ENCODE data around the gene COL4A5. TPM values are rescaled to one million over a fixed set of nuclear protein-coding genes. Genes with fewer than 3 reads are reported as not detected.
"Not testable (repeated sequence)": the region's sequence is repeated elsewhere in the genome, so short reads cannot be mapped to it uniquely, and the experiment has no call there.

COL4A5 gene
- total RNA-seq: 33.5 and 80.4 TPM in 2 replicates

DNA sequence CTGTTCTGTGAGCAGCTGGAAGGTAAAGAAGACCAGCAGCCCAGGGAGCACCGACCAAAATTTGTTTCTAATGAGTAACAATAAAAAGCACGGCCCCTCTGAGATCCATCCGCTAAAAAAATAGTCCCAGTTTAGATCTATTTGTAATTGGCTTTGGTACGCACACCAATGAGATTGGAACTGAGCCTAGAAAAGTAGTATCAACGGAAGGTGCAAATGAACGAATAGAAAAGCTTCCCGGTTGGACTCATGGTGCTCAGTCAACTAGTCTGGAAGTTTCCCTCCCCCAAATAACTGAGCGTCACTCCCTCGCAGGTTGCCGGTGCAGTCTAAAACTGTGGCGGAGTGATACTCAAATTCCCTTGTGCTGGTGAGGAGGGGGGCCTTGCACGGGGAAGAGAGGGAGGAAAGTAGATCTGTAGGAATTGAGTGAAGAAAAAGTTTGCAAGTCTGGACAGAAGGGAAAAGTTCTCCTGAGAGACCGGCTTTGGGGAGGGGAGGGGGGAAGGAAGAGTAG lies at the start of gene COL4A5:
COL4A5 (plus strand) TSS at position 413 of the 517 bp plus-strand sequence. CDS start 288 bp downstream, outside the sequence.
- peak; percentile 73 for DNase-seq (ENCODE audit: low read depth)

DNA sequence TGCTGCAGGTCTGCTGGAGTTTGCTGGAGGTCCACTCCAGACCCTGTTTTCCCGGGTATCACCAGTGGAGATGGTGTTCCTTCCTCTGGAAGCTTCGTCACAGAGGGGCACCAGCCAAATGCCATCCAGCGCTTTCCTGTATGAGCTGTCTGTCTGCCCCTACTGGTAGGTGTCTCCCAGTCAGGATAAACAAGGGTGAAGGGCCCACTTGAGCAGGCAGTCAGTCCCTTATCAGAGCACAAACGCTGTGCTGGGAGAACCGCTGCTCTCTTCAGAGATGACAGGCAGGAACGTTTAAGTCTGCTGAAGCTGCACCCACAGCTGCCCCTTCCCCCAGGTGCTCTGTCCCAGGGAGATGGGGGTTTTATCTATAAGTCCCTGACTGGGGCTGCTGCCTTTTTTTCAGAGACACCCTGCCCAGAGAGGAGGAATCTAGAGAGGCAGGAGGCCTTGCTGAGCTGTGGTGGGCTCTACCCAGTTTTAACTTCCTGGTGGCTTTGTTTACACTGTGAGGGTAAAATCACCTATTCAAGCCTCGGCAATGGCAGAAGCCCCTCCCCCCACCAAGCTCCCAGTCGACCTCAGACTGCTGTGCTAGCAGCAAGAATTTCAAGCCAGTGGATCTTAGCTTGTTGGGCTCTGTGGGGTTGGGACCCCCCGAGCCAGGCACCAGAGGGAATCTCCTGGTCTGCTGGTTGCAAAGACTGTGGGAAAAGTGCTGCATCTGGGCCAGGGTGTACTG lies 48.5 kb upstream of the COL4A5 start:
- not testable (repeated sequence) for DNase-seq (ENCODE audit: low read depth)

DNA sequence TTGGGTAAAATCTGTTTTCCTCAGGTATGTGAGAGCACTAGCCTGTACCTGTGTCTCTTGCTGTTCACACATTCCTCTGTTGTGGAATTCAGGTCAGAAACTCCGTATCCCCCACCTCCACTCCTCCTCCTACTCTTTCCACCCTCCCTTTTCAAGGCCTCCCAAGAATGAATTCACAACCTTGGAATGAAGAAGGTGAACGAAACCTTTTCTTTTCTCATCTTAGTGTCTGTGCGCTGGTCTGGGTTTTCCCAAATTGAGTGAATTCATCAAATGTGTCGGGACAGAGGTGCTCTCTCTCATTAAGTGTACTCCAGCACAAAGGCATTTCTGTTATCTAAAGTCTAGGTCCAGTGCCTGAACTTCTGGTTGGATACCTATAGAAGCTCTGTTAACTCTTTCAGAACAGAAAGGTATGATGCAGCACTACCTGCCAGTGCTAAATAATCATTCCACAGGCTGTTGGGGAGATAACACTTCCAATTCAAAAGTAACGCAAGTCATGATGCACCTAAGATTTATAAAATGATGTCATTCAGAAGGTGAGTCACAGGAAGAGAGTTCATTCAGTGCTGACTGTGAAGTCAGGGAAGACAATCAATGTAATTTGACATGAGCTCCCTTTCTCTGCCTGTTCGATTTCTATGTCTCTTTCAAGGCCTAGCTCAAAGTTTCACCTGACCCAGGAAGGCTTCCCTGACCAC lies 43.3 kb upstream of the COL4A5 start:
- peak; percentile 28 for DNase-seq (ENCODE audit: low read depth)

DNA sequence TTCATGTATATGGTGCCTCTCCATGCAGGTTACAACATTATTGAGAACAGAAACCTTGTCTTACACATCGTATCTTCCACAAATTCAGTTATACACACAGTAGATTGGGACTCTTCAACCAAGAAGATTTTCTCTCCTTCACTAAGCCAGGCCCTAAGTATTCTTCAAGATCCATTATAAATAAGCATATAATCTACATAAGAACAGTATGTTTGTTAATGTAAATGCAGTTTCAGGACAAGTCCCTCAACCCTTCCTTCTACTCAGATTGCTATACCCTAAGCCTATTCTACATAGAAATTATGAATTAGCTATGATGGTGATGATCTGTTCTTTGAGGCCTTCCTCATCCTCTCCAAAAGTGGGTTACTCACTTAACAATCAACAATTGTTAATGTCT lies 42.7 kb upstream of the COL4A5 start:
- DNase-seq (ENCODE audit: low read depth): no peak

DNA sequence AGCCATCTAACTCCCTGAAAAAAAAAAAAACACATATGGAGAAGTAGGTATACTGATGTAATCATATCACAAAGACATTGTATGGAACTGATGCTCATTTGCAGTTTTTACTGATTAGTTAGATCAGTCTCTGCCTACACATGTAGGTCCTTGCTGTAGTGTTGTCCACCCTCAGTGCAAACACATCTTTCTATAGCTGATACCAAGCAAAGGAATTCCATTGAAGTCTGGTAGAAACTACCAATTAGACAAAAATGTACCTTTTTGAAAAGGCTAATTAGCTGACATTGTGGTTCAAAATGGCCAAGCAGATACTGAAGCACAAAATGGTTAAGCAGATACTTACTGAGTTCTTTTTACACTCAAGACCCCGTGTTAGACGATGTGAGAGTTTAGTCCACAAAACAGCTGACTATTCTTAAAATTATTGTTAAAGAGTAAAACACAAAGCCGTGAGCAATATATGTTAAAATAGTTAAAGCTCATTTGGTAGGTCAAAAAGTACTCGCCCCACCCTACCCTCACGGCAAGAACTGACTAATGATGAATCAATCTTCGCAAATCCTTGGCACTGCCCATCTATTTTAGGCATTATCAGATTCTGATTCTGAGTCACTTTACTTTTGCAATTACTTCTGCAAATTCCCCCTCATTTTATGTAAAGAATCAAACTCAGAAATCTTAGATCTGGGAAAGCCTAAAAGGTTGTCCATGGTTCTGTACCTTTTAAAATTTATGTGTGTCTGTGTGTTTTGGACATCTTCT lies 41.8 kb upstream of the COL4A5 start:
- peak; percentile 29 for DNase-seq (ENCODE audit: low read depth)

DNA sequence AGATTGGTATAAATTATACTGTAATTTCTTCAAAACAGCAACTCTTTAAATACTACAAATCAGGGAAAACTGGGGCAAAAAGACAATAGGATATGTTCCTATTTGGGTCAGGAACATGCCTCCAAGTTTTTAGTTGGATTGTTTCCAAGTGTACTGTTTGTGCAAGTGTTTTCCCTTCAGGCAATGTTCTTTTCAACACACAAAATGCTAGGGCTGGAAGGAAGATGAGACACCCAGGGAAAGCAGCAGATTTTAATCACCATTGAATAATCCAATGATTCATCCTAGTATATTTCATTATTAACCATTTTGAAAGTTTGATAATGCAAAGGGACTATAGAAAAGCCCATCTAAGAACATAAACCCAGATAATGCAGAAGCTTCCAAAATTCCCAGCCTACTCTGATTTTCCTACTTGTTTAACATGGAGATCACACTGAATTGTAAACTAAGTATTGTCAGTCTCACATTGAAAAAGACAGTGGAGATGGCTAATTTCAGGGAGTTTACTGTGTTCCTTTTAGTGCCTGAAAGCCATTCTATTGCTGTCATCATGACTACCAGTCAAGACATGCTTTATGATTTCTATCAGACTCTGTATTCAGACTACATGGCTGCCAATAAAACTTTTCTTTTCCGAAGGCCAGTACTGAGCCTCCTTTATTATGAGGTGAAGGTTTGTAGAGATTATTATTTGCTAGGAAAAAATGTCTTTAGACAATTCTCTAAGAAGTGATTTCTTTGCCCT lies 40.0 kb upstream of the COL4A5 start:
- peak; percentile 56 for DNase-seq (ENCODE audit: low read depth)

DNA sequence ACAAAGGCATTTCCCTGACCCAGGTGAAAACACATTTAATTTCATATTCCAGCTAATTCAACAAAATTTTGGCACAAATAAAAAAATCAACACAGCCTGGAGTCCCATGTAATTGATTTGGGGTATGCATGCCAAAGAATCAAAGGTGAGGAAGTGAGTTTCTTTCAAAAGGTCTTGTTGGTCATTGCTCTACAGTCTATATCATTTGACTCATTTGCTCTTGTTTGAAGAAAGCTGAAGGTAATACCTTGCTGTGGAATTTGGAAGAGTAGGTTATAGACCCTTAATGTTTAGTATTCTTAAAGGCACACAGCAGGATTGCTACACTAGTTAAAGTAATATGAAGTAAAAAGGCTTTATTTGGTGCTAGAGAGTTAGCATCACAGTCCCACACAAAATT lies 26.9 kb upstream of the COL4A5 start:
- no peak for DNase-seq (ENCODE audit: low read depth)

DNA sequence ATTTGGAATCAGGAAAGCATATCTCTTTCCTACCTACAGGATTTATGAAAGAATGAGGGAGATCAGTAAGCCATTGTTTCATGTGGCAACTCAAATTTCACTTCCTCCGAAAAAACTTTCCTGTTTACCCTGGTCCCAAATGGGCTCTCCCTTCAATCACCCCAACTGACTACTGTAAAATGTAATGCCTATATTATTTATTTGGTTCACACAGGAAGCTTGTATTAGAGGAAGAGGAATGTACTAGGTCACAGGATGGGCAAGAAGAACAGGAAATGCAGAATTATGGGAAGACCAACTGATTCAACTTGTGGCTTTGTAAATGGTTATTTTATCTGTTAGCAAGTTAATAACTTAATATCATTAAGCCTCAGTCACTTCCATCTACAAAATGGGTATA lies 24.5 kb upstream of the COL4A5 start:
- DNase-seq (ENCODE audit: low read depth): no peak

DNA sequence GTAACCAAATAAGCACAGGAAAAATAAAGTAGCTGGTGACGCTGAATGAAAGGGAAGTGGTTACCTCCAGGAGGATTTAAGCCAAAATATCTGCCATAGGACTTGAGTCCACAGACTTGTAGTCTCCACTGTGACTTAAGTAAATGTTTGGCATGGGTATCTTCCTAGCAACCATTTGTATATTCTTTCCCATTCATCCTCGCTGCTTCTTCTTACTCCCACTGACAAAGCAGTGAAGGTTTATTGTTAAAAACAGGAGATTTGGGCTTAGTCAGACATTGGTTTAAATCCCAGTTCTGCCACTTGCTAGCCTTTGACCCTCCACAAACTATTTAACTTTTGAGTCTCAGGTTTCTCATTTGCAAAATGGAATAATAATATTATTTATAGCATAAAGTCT lies 23.7 kb upstream of the COL4A5 start:
- DNase-seq (ENCODE audit: low read depth): no peak

DNA sequence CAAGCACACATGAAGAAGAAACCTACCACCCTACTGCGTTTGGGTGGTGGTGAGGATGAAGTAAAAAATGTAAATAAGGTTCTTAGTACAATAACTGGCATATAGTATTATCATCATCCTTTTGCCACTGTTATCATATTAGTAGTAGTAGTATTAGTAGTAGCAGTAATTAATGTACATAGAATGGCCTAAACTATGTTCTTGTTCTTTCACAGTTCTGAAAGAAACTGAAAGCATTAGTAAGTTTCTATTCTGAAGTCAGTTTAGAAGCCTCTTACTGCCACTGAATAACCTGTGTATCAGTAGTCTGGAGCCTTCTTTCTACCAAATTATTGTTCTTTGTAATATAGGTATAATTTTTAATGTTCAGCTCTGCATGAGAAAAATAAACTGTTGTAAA lies 22.4 kb upstream of the COL4A5 start:
- no peak for DNase-seq (ENCODE audit: low read depth)

DNA sequence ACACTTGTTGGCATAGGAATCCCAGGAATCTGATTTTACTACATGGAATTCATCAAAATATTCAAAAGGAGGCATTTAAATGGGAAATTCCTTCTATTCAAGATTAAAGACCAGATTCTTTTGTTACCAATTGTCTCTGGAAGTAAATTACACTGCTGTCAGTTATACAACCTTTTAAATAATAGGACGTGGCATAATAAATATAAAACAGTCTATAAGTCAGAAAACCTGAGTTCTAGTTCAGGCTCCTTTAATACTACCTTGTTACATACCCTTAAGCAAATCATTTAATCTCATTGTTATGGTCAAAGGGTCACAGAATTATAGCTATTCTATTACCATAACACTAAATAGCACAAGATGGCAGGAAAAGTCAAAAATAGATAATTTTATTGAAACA lies 20.2 kb upstream of the COL4A5 start:
- no peak for DNase-seq (ENCODE audit: low read depth)

DNA sequence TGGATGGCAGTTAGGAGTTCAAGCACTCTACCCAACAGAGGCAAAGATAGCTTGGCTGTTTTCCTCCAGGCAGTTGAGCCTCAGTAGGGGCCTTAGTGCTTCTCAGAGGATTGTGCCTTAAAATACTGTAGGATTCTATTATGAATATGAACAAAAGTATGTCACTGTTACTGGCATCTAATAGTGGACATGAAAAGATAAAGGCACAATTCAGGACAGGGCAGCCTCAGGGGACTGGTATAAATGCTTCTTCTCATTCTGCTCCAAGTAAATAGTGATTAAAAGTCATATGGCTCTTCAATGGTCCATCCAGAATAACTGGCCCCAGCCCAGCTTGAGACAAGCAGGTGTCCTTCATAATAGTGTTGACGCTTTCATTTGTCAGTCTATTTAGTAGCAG lies 19.2 kb upstream of the COL4A5 start:
- no peak for DNase-seq (ENCODE audit: low read depth)

DNA sequence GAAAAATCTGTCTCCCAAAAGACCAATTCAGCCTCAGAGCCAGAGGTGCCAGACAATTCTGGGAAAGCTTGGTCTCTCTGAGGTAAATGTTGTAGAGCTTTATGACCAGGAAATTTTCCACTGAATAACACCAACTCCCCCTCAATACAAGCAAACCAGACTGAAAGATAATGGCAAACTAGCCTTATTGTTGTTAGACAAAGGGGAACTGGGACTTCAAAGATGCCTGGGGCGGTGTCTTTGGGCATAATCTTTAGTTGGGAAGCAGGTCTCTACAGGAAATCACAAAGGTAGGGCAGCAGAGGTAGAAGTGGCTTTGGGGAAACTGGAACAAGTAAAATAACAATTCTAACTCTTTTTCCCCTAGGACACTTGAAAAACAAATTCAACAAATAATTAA lies 13.4 kb upstream of the COL4A5 start:
- DNase-seq (ENCODE audit: low read depth): no peak

DNA sequence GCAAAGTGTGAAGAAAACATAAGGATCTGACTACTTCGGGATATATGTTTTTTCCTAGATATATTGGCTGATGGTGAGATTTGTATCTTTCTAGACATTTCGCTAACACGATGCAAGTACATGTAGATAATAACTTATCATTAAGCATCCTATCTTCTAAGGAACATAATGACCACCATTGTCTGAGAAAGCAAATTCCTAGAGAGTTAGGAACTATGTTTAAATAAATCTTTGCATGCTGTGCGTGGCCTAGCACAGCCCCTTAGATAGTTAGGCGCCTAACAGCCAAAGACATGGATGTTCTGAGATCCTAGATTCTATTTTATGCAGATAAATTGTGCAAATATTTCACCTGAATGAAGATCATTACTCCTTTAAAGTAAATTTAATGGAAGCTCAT lies 4.4 kb upstream of the COL4A5 start:
- DNase-seq (ENCODE audit: low read depth): no peak

DNA sequence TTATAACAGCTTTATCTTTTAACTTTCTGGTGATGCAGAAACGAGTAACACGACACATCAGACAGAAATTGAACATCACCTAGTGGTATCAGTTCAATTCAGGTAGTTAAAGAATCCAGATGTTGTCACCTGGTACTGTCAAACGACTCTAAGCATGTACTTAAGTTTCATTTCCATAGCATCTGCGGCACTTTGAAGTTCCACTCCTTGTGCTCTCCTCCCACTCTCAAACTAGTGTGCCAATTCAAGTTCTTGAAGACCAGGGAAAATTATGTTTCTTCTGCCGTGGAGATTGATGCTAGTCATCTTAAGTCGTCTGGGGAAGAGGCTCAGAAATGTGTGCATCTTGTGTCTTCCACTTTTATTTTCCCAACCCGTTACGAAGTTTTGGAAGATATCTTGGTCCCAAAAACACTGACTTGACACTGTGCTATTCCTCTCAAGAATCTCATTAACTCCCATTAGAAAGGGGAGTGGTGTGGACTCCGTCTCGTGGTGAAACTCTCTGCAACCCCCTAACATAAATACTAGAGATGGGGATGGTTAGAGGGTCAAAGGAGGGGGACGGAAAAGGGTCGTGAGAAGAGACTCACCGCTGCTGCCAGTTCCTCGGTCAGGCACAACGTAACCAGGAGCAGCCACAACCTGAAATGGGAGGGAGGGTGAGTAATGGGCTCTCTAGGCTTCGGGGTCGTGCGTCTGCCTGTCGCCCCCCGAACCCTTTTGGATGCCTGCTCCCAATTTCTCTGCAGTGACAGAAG lies 2.1 kb upstream of the COL4A5 start:
- DNase-seq (ENCODE audit: low read depth): no peak

DNA sequence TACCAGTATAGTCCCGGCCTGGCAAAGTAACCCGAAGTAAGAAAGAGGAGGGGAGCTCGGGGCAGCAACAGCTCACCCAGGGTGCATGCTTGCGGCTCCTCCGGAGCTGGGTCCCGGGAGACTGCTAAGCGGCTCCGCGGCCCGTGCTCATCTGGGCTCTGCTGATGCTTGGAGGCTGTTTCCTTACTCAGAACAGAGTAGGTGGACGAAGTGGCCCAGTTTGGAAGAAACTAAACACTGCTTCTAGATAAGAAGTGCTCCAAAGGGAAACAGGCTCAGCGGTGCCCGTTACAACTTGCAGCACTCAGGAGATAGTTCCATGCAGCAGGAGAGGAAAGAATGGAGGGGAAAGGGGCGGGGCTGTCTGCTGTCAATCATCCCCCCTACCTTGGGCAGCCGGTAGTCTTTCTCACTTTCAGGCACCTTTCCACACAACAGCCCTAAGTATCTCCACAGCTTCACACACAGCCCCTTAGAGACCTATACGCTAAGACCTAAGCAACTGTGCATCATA lies 1.5 kb upstream of the COL4A5 start, which contains the start of gene COL4A6:
COL4A6 (minus strand) TSS at position 313 of the 514 bp plus-strand sequence; CDS start at position 87, 226 bp downstream.
- DNase-seq (ENCODE audit: low read depth): no peak

DNA sequence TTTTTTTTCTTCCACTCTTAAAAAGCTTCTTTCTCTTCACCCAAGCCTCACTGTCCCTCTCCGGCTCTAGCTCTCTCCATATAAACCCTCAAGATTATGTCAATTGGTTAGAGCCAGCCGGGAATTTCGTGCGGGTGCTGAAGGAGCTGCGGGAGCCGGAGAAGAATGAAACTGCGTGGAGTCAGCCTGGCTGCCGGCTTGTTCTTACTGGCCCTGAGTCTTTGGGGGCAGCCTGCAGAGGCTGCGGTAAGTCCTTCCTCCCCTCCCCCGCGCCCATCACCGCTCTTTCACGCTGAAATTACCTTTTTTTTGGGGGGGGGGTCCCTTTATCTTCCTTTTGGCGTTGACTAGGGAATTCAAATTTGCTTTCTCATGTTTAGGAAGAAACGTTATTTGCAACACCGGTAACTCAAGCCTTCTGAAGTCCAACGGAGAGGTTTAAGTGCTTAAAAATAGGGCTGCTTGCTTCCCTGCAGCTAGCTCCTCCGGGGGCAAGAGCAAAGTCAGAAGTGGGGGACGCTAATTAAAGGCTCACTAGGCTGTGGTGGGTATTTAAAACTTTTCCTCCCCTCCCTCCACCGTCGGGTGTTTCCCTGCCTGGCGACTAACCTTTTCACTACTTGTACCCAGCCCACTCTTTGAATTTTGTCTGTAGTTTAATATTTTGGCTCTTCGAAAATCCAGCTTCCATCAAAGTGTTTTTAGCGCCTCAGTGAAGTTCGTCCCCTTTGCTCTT lies 491 bp downstream of the COL4A5 start:
- DNase-seq (ENCODE audit: low read depth): no peak

DNA sequence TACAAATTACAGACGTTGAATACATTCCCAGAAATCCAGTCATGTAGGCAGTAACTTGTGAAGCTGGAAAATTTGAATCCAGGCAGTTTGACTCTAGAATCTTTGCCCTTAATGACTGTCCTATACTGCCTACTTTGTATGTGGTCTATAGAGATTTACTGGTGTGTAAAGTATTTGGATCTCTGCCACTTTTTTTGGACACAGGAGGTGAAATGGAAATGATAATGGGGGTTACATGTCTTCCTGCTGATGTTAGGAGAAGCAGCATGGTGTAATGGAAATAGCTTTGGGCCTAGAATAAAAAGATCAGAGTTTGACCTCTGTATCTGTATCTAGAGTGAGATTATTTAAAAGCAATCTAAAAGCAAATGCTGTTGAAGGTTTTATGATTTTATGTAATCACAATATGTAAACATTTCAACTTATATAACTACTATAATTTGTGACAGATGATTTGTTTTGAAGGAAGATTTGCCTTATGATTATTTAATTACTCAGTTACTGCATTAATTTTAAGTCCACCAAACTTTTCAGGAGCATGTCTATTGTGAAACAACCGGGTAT lies 3.3 kb downstream of the COL4A5 start:
- no peak for DNase-seq (ENCODE audit: low read depth)

DNA sequence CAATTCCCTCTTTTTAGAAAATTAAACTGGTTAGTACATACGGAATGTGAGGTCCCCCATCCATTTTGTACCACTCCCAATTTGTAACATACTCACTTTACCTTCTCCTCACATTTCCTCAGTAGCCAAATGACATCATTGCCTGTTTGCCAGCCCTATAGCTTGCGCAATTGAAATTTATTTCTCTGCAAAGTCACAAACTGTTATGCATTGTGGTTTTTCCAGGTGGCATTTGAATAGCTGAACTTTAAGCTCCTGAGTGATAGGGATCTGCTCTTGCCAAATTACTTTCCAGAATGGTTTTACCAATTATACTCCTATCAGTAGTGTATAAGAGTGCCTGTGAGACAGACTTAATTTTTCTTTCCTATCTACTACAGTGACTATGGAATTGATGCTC lies 7.7 kb downstream of the COL4A5 start:
- peak; percentile 47 for DNase-seq (ENCODE audit: low read depth)

DNA sequence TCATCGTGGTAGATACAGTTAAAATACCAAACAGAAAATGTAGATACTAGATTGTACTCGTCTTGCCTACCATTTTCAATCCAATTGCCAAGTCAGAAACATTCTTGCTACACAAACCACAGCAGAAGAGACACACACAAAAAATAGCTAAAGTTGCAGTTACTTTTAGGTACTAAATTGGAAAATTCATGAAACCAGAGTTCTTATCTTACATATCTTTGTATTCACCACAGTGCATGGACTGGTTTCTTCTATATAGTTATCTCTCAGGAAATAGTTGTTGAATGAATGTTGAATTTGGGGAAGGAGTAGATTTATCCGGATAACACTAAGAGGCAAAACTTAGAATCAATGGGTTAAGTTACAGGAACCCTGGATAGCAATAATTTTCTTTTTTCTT lies 14.2 kb downstream of the COL4A5 start:
- no peak for DNase-seq (ENCODE audit: low read depth)
